B cell (primary cell): ENCODE measurements around the gene DNAJC9. TPM values are rescaled to one million over a fixed set of nuclear protein-coding genes. Genes with fewer than 3 reads are reported as not detected.

Experiments used
- ATAC-seq: fragments of 200-7000 bp; cut with Tn5 transposase; one replicate; pipeline ENCODE4 v1.10.0; 2021; ENCODE audit warnings: low read depth, mild to moderate bottlenecking, moderate number of reproducible peaks, moderate library complexity
- CTCF ChIA-PET: fragments of 350-600 bp; sonication (Branson Sonifier 250); formaldehyde crosslinking; loops from one replicate; lab custom pipeline; 2021; ENCODE audit warnings: antibody characterized with exemption, inconsistent platforms; lab: Charles Lee
- POLR2A ChIA-PET: fragments of 350-600 bp; sonication (Branson Sonifier 250); formaldehyde crosslinking; loops from one replicate; lab custom pipeline; 2021; ENCODE audit warnings: antibody characterized with exemption; lab: Charles Lee
- DNase-seq: peaks from one replicate; pipeline ENCODE4 v3.0.0; 2013
- H2AFZ ChIP-seq: 2 replicates; pipeline ENCODE4 v1.6.1; 2012; ENCODE audit warnings: mild to moderate bottlenecking, low read depth, low read length; ENCODE audit not compliant: insufficient read depth, poor library complexity, severe bottlenecking
- H3K27ac ChIP-seq, 2 donors: 1 replicate in 1 of 2; 2 replicates in 1 of 2; pipeline ENCODE4 v1.5.1; 2012 to 2013; ENCODE audit warnings: low read length in 2 of 2, mild to moderate bottlenecking in 2 of 2, moderate library complexity in 1 of 2
- H3K27me3 ChIP-seq, 4 experiments: fragments of 200-600 bp in 1 of 4; sonication (generic) in 1 of 4; replicated peaks in 1 of 4; 1 replicate in 2 of 4; 2 replicates in 2 of 4; pipeline versions ENCODE4 v1.6.1 to v1.7.0; 2013 to 2016; ENCODE audit warnings: low read length in 3 of 4, mild to moderate bottlenecking in 2 of 4, mixed read lengths in 1 of 4, moderate library complexity in 1 of 4; ENCODE audit not compliant: insufficient read depth in 4 of 4, control insufficient read depth in 3 of 4; ENCODE audit errors: control extremely low read depth in 1 of 4
- H3K36me3 ChIP-seq, 2 experiments: replicated peaks in 1 of 2; 1 replicate in 1 of 2; 2 replicates in 1 of 2; pipeline versions ENCODE4 v1.6.1 to v1.7.1; 2013; ENCODE audit warnings: low read length in 1 of 2; ENCODE audit not compliant: insufficient read depth in 2 of 2, control insufficient read depth in 1 of 2; ENCODE audit errors: control extremely low read depth in 1 of 2, extremely low read depth in 1 of 2
- H3K4me1 ChIP-seq, 2 donors: fragments of 200-600 bp in 1 of 2; sonication (generic) in 1 of 2; 1 replicate in 1 of 2; 2 replicates in 1 of 2; pipeline versions ENCODE4 v1.5.1 to v1.6.1; 2013 to 2017; ENCODE audit warnings: low read length in 2 of 2; ENCODE audit not compliant: control insufficient read depth in 2 of 2, insufficient read depth in 2 of 2
- H3K4me2 ChIP-seq: replicated peaks from 2 replicates; pipeline ENCODE3; 2012; ENCODE audit warnings: mild to moderate bottlenecking, low read depth, low read length; ENCODE audit not compliant: poor library complexity, severe bottlenecking
- H3K4me3 ChIP-seq, 5 experiments: fragments of 200-600 bp in 1 of 5; sonication (generic) in 1 of 5; 1 replicate in 3 of 5; 2 replicates in 2 of 5; pipeline versions ENCODE4 v1.5.1 to v1.7.0; 2011 to 2016; ENCODE audit warnings: low read length in 4 of 5, mild to moderate bottlenecking in 4 of 5, low read depth in 2 of 5, control low read depth in 1 of 5, moderate library complexity in 1 of 5; ENCODE audit not compliant: insufficient read depth in 1 of 5; ENCODE audit errors: control extremely low read depth in 1 of 5, extremely low read depth in 1 of 5
- H3K79me2 ChIP-seq: fragments of 200-600 bp; sonication (generic); one replicate; pipeline ENCODE4 v1.6.0; 2016; ENCODE audit warnings: low read length; ENCODE audit not compliant: control insufficient read depth, insufficient read depth
- H3K9ac ChIP-seq: fragments of 200-600 bp; sonication (generic); 2 replicates; pipeline ENCODE4 v1.6.1; 2017; ENCODE audit warnings: mild to moderate bottlenecking, low read length, moderate library complexity
- H3K9me3 ChIP-seq, 3 donors: one replicate each; pipeline versions ENCODE4 v1.6.1 to v1.7.1; 2013; ENCODE audit warnings: low read length in 2 of 3; ENCODE audit not compliant: control insufficient read depth in 2 of 3, insufficient read depth in 1 of 3; ENCODE audit errors: control extremely low read depth in 1 of 3
- H4K20me1 ChIP-seq: 2 replicates; pipeline ENCODE4 v1.6.0; 2012; ENCODE audit warnings: mild to moderate bottlenecking, low read length; ENCODE audit not compliant: insufficient read depth, control insufficient read depth, poor library complexity, severe bottlenecking
- H3K27ac Mint-ChIP-seq: one replicate; pipeline ENCODE4 v1.8.0; 2021; ENCODE audit warnings: mixed read lengths
- H3K27me3 Mint-ChIP-seq: one replicate; pipeline ENCODE4 v1.8.0; 2021; ENCODE audit warnings: mixed read lengths
- H3K4me1 Mint-ChIP-seq: one replicate; pipeline ENCODE4 v1.8.0; 2021; ENCODE audit warnings: mixed read lengths
- H3K4me3 Mint-ChIP-seq: one replicate; pipeline ENCODE4 v1.8.0; 2021; ENCODE audit warnings: mixed read lengths
- H3K9me3 Mint-ChIP-seq: one replicate; pipeline ENCODE4 v1.8.0; 2022; ENCODE audit warnings: mixed read lengths; ENCODE audit not compliant: insufficient read depth
- CTCF ChIP-seq: fragments of 200-600 bp; IDR thresholded peaks from one replicate; pipeline ENCODE4 v1.8.0; 2022; ENCODE audit warnings: antibody characterized with exemption, mild to moderate bottlenecking
- EZH2 ChIP-seq: IDR thresholded peaks from 2 replicates; pipeline ENCODE4 v1.6.1; 2012; ENCODE audit warnings: borderline replicate concordance, low read depth, mild to moderate bottlenecking, moderate library complexity, low read length; ENCODE audit not compliant: insufficient read depth, poor library complexity, severe bottlenecking
- WGBS: methylation state at CpG from one replicate; pipeline ENCODE4 v1.1.5; 2013; ENCODE audit warnings: missing lambda C conversion rate; ENCODE audit not compliant: insufficient coverage; 5-methylcytosine and 5-hydroxymethylcytosine counted together
- intact Hi-C: fragments of 100-400 bp; cut with micrococcal nuclease; formaldehyde crosslinking; loops from one replicate; pipeline ENCODE4 v1.10.0; 2022
- polyA plus RNA-seq: library from polyadenylated mRNA; depleted of rRNA; stranded (reverse); fragments of >200 nt; gene quantifications from 2 replicates; pipeline ENCODE4 v1.2.3, GENCODE V29; 2012
- total RNA-seq, 2 donors: library from RNA; stranded (reverse); fragments of 120-200 nt in 1 of 2; gene quantifications; 1 replicate in 1 of 2; 2 replicates in 1 of 2; pipeline versions ENCODE4 v1.2.3 to v1.2.4, GENCODE V29; 2013 to 2022

The DNAJC9 gene
- total and polyA plus RNA-seq, 2 donors (not counting 1 experiment from before 2014, with no cell fraction given): 11.8 to 25.6 TPM

- CTCF ChIA-PET: no interaction called here
Observed at GRCh38 chr10:73209705-73210104, 37.4 kb downstream of the DNAJC9 start.

GRCh38 chr10:73207883-73208282 lies 39.2 kb downstream of the DNAJC9 start:
- Histone ChIP-seq H3K36me3 (peaks cover 0 to 3% of the 10 kb centered on the region in 2 experiments), H3K4me3 (no peak overlapping the region), H3K4me1 (no peaks in the 10 kb centered on the region), H3K27me3 (no peaks in the 10 kb centered on the region), H3K4me2 (no peak overlapping the region), H3K9ac (no peak overlapping the region), H3K9me3 (no peaks in the 10 kb centered on the region), H4K20me1 (no peaks in the 10 kb centered on the region), H2AFZ (no peak overlapping the region), H3K27ac (no peak overlapping the region), H3K79me2 (no peaks in the 10 kb centered on the region)
- intact Hi-C loops: no loop called here
- no peaks in the 10 kb centered on the region for H3K27me3 Mint-ChIP-seq
- CTCF ChIA-PET: no interaction called here
- DNase-seq (no peak), ATAC-seq (no peak)
- TF ChIP-seq EZH2 (no peak), CTCF (no peak)
- WGBS: 100% methylated on average over 2 of the region's 2 CpGs
- POLR2A ChIA-PET: no interaction called here
- no peaks in the 10 kb centered on the region for H3K4me1 Mint-ChIP-seq
- no peak overlapping the region for H3K27ac Mint-ChIP-seq
- no peaks in the 10 kb centered on the region for H3K9me3 Mint-ChIP-seq
- no peak overlapping the region for H3K4me3 Mint-ChIP-seq

More at GRCh38 chr10:73209705-73210104, 37.4 kb downstream of the DNAJC9 start:
- H3K79me2 ChIP-seq: no peaks in the 10 kb centered on the region
- H3K4me1 ChIP-seq: no peaks in the 10 kb centered on the region
- Mint-ChIP-seq H3K27ac (no peak overlapping the region), H3K9me3 (no peaks in the 10 kb centered on the region), H3K4me3 (no peak overlapping the region), H3K27me3 (no peaks in the 10 kb centered on the region), H3K4me1 (no peaks in the 10 kb centered on the region)
- H3K4me3 ChIP-seq: no peak overlapping the region
- 88% methylated on average over 1 of the region's 1 CpG for WGBS
- intact Hi-C loops: no loop called here
- no peaks in the 10 kb centered on the region for H4K20me1 ChIP-seq
- TF ChIP-seq CTCF (no peak), EZH2 (no peak)
- peaks cover 0 to 3% of the 10 kb centered on the region in 2 experiments for H3K36me3 ChIP-seq
- no peak overlapping the region for H3K27ac ChIP-seq
- H3K27me3 ChIP-seq: no peaks in the 10 kb centered on the region
- DNase-seq: no peak
- no peak overlapping the region for H2AFZ ChIP-seq
- no peak overlapping the region for H3K9ac ChIP-seq
- no peaks in the 10 kb centered on the region for H3K9me3 ChIP-seq
- no peak for ATAC-seq
- POLR2A ChIA-PET: no interaction called here
- no peak overlapping the region for H3K4me2 ChIP-seq
